A673 (cell line): ENCODE results near the gene GRPR.

Experiments
- CTCF ChIP-seq: fragments of 300-800, 200-600 bp; sonication (generic); conservative IDR thresholded peaks from 2 replicates; pipeline ENCODE4 v1.5.1; 2017; ENCODE audit warnings: low read depth, mild to moderate bottlenecking, antibody characterized with exemption, low read length, moderate library complexity, mixed read lengths
- EZH2 ChIP-seq: fragments of 200-600 bp; sonication (generic); IDR thresholded peaks from 2 replicates; pipeline ENCODE4 v1.6.1; 2017; ENCODE audit warnings: borderline replicate concordance, low read depth, mild to moderate bottlenecking, mixed read lengths, antibody characterized with exemption, low read length; ENCODE audit not compliant: poor library complexity, severe bottlenecking

DNA sequence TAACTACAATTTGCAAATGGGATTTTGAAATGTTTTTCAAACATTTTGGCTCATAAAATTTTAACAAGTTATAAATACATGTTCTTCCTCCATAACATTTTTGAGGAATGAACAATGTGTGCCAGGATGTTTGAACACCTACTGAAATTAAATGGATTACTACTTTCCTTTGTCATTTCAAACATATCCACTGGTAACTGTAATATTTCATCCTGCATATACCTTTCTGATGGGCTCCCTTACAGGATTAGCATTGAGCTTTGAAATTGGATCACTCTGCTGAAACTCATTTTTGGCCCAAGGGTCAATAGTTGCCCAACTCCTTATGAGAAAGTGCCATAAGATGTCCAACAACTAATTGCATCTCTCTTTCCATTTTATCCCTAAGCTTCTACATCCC is 17.6 kb downstream of the GRPR start:
- TF ChIP-seq CTCF, result no peak
- TF ChIP-seq EZH2, result no peak
